Stimulated activated CD8-positive, alpha-beta memory T cell treated with anti-CD3 and anti-CD28 coated beads, Interleukin-7, amount 100 ng/mL, for 4 hours (primary cell): Measurements from ENCODE around the gene CDKN2B-AS1.

Experiments
- DNase-seq, 2 donors: peaks; one replicate each; pipeline ENCODE4 v3.0.0-alpha.2; 2020; ENCODE audit warnings: low read depth in 2 of 2

The CDKN2B-AS1 gene

GRCh38 chr9:21982861-21983560, 11.6 kb upstream of the CDKN2B-AS1 start:
- DNase-seq = no peak

- DNase-seq = no peak
Observed at GRCh38 chr9:21983561-21983935, 11.0 kb upstream of the CDKN2B-AS1 start.

- no peak for DNase-seq
Observed at GRCh38 chr9:21984101-21984500, 10.5 kb upstream of the CDKN2B-AS1 start.

- no peak for DNase-seq
Observed at GRCh38 chr9:21985964-21986667, 8.5 kb upstream of the CDKN2B-AS1 start.

GRCh38 chr9:21988056-21988990, 6.3 kb upstream of the CDKN2B-AS1 start:
- DNase-seq = no peak

- no peak for DNase-seq
Observed at GRCh38 chr9:21989440-21990189, 5.0 kb upstream of the CDKN2B-AS1 start.

- DNase-seq = no peak
Observed at GRCh38 chr9:21991072-21991959, 3.3 kb upstream of the CDKN2B-AS1 start.

- DNase-seq = no peak
Observed at GRCh38 chr9:21993007-21993406, 1.6 kb upstream of the CDKN2B-AS1 start.

- peak in 1 of 2 donors; percentile 47 for DNase-seq
Observed at GRCh38 chr9:21993893-21994555, 567 bp upstream of the CDKN2B-AS1 start, which contains the start of gene CDKN2A. Gene CDKN2A, minus strand, starts transcription at chr9:21994392.

GRCh38 chr9:21995006-21995665, 545 bp downstream of the CDKN2B-AS1 start:
- DNase-seq = peak; percentile 50 to 72

- DNase-seq = no peak
Observed at GRCh38 chr9:21995666-21996398, 1.2 kb downstream of the CDKN2B-AS1 start.

- no peak for DNase-seq
Observed at GRCh38 chr9:21996438-21996837, 1.8 kb downstream of the CDKN2B-AS1 start.

GRCh38 chr9:21996858-21997257, 2.3 kb downstream of the CDKN2B-AS1 start:
- no peak for DNase-seq

- no peak for DNase-seq
Observed at GRCh38 chr9:21997480-21997879, 2.9 kb downstream of the CDKN2B-AS1 start.

- DNase-seq = no peak
Observed at GRCh38 chr9:21998026-21998425, 3.4 kb downstream of the CDKN2B-AS1 start.

GRCh38 chr9:22002038-22002437, 7.4 kb downstream of the CDKN2B-AS1 start:
- DNase-seq = no peak

GRCh38 chr9:22005021-22005701, 10.6 kb downstream of the CDKN2B-AS1 start:
- DNase-seq = no peak
